BJ (cell line): Measurements from ENCODE around the gene CTTN. TPM values are rescaled to one million over a fixed set of nuclear protein-coding genes. Genes with fewer than 3 reads are reported as not detected.

Source experiments
- CTCF ChIA-PET: fragments of 350-600 bp; formaldehyde crosslinking; extraction: SDS; loops from one replicate; lab custom pipeline; 2021; ENCODE audit warnings: antibody characterized with exemption, inconsistent platforms; lab: Yijun Ruan, JAX
- POLR2A ChIA-PET: fragments of 300-600 bp; sonication (Branson Sonifier 250); formaldehyde crosslinking; extraction: SDS; loops from one replicate; lab custom pipeline; 2021; ENCODE audit warnings: antibody characterized with exemption; lab: Charles Lee
- DNase-seq: peaks from one replicate; pipeline ENCODE4 v3.0.0-alpha.2; 2011; ENCODE audit warnings: low read depth
- H3K27me3 ChIP-seq: 2 replicates; pipeline ENCODE4 v1.6.0; 2011; ENCODE audit warnings: low read length; ENCODE audit not compliant: control insufficient read depth, insufficient read depth
- H3K36me3 ChIP-seq: 2 replicates; pipeline ENCODE4 v1.5.1; 2011; ENCODE audit warnings: low read length; ENCODE audit not compliant: control insufficient read depth, insufficient read depth
- H3K4me3 ChIP-seq: 2 replicates; pipeline ENCODE4 v1.5.1; 2011; ENCODE audit warnings: low read depth, mild to moderate bottlenecking, control low read depth, low read length
- CTCF ChIP-seq: IDR thresholded peaks from 2 replicates; pipeline ENCODE4 v1.5.1; 2011; ENCODE audit warnings: low read depth, mild to moderate bottlenecking, control low read depth, inconsistent platforms, low read length, moderate library complexity; ENCODE audit not compliant: insufficient read depth
- polyA plus RNA-seq: library from polyadenylated mRNA; depleted of rRNA; stranded (reverse); fragments of >200 nt; gene quantifications from 2 replicates; pipeline ENCODE4 v1.2.3, GENCODE V29; 2011

Gene CTTN
- polyA plus RNA-seq, 1 experiment = 166 TPM

GRCh38 chr11:70472240-70472639, 73.9 kb downstream of the CTTN start:
- POLR2A ChIA-PET = no interaction called here
- no peak for DNase-seq
- Histone ChIP-seq H3K4me3 (no peak overlapping the region), H3K27me3 (0 out of 2 replicates have a peak, but pooled peaks cover 2% of the 10 kb centered on the region), H3K36me3 (no peaks in the 10 kb centered on the region)
- TF ChIP-seq CTCF = no peak
- CTCF ChIA-PET = interaction anchor here (6.3 kb wide), 1 partner anchor 283 kb away, joined by 54 read pairs; no protein-coding TSS in a partner anchor

GRCh38 chr11:70473186-70473872, 75.0 kb downstream of the CTTN start:
- no peak for DNase-seq
- TF ChIP-seq CTCF = no peak
- H3K27me3 ChIP-seq = 0 out of 2 replicates have a peak, but pooled peaks cover 2% of the 10 kb centered on the region
- no peak overlapping the region for H3K4me3 ChIP-seq
- no peaks in the 10 kb centered on the region for H3K36me3 ChIP-seq
- POLR2A ChIA-PET = no interaction called here
- CTCF ChIA-PET = no interaction called here

- Histone ChIP-seq H3K4me3 (no peak overlapping the region), H3K36me3 (no peaks in the 10 kb centered on the region), H3K27me3 (0 out of 2 replicates have a peak, but pooled peaks cover 2% of the 10 kb centered on the region)
- DNase-seq = no peak
- ChIA-PET CTCF (interaction anchor here (0.8 kb wide), 1 partner anchor 282 kb away, joined by 3 read pairs; no protein-coding TSS in a partner anchor), POLR2A (no interaction called here)
- TF ChIP-seq CTCF = no peak
Observed at GRCh38 chr11:70473873-70474690, 75.8 kb downstream of the CTTN start.

- Histone ChIP-seq H3K27me3 (0 out of 2 replicates have a peak, but pooled peaks cover 2% of the 10 kb centered on the region), H3K36me3 (no peaks in the 10 kb centered on the region), H3K4me3 (no peak overlapping the region)
- CTCF ChIA-PET = interaction anchor here (0.8 kb wide), 1 partner anchor 281 kb away, joined by 3 read pairs; no protein-coding TSS in a partner anchor
- TF ChIP-seq CTCF = no peak
- no peak for DNase-seq
- POLR2A ChIA-PET = no interaction called here
Observed at GRCh38 chr11:70474710-70475109, 76.4 kb downstream of the CTTN start.

- Histone ChIP-seq H3K4me3 (no peak overlapping the region), H3K36me3 (no peaks in the 10 kb centered on the region), H3K27me3 (0 out of 2 replicates have a peak, but pooled peaks cover 2% of the 10 kb centered on the region)
- no peak for TF ChIP-seq CTCF
- DNase-seq = no peak
- POLR2A ChIA-PET = no interaction called here
- CTCF ChIA-PET = interaction anchor here (1.0 to 1.5 kb wide), 2 partner anchors 8 to 9 kb away, joined by 3 to 6 read pairs; no protein-coding TSS in a partner anchor
Observed at GRCh38 chr11:70476669-70477068, 78.3 kb downstream of the CTTN start.
